BLaER1 (cell line): ENCODE data around the gene SBNO2.

ENCODE experiments used
- H3K27ac ChIP-seq: shearing (Covaris generic); formaldehyde crosslinking; 2 replicates; pipeline ENCODE4 v1.8.1; 2022
- H3K27me3 ChIP-seq: shearing (Covaris generic); formaldehyde crosslinking; 2 replicates; pipeline ENCODE4 v1.8.1; 2022
- H3K36me3 ChIP-seq: shearing (Covaris generic); formaldehyde crosslinking; 2 replicates; pipeline ENCODE4 v1.8.1; 2022
- H3K4me1 ChIP-seq: shearing (Covaris generic); formaldehyde crosslinking; 2 replicates; pipeline ENCODE4 v1.8.1; 2022
- H3K4me2 ChIP-seq: shearing (Covaris generic); formaldehyde crosslinking; 2 replicates; pipeline ENCODE4 v1.8.1; 2022
- H3K4me3 ChIP-seq: shearing (Covaris generic); formaldehyde crosslinking; 2 replicates; pipeline ENCODE4 v1.8.1; 2022
- H3K9ac ChIP-seq: shearing (Covaris generic); formaldehyde crosslinking; 2 replicates; pipeline ENCODE4 v1.8.1; 2022
- H3K9me3 ChIP-seq: shearing (Covaris generic); formaldehyde crosslinking; 2 replicates; pipeline ENCODE4 v1.8.1; 2022
- H4K20me1 ChIP-seq: shearing (Covaris generic); formaldehyde crosslinking; 2 replicates; pipeline ENCODE4 v1.8.1; 2022
- Cebpa-rat ChIP-seq: shearing (Covaris generic); IDR thresholded peaks from 2 replicates; pipeline ENCODE4 v1.8.1; 2022

Gene SBNO2

DNA sequence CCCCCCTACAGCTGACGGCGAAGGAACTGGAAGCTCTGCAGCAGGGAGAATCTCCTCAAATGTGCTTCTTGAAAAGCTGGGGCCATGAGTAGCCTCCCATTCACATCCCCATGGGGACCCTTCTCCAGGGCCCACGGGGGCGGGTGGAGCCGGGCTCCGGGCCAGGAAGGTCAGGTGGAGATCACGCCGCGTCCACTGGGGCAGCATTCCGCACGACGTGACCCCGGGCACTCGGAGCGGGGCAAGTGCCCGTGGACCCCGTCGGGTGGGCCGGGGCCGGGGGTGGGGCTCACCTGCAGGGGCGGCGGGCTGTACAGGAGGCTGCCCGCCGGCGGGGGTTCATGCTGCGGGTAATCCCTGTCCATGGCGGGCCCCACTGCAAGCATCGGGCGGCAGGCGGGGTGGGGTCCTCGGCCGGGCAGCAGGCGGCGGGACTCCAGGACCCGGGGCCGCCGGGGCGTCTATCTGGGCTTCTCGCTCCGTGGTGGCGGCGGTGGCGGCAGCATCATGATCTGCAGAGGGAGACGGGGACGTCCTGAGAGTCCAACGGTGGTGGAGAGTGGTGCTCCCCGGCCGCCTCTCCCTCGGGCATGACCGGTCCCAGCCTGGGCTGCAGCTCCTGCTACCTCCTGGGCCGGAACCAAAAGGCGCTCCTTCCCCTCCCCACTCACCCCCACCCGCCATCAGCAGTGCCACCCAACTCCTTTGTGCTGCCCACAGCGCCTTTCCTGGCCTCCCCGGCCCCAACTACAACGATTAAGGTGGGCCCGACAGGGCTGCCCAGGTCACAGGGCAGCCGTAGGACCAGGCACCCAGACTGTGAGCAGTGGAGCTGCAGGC, 20.0 kb downstream of the SBNO2 start:
- peaks cover 83% of the 10 kb centered on the region for H3K36me3 ChIP-seq
- peaks cover 95% of the 10 kb centered on the region for H4K20me1 ChIP-seq
- no peak for TF ChIP-seq Cebpa-rat
- no peak overlapping the region for H3K27ac ChIP-seq
- no peaks in the 10 kb centered on the region for H3K27me3 ChIP-seq
- no peak overlapping the region for H3K4me2 ChIP-seq
- no peak overlapping the region for H3K4me3 ChIP-seq
- H3K9ac ChIP-seq: no peak overlapping the region
- peaks cover 27% of the 10 kb centered on the region for H3K4me1 ChIP-seq
- no peaks in the 10 kb centered on the region for H3K9me3 ChIP-seq

DNA sequence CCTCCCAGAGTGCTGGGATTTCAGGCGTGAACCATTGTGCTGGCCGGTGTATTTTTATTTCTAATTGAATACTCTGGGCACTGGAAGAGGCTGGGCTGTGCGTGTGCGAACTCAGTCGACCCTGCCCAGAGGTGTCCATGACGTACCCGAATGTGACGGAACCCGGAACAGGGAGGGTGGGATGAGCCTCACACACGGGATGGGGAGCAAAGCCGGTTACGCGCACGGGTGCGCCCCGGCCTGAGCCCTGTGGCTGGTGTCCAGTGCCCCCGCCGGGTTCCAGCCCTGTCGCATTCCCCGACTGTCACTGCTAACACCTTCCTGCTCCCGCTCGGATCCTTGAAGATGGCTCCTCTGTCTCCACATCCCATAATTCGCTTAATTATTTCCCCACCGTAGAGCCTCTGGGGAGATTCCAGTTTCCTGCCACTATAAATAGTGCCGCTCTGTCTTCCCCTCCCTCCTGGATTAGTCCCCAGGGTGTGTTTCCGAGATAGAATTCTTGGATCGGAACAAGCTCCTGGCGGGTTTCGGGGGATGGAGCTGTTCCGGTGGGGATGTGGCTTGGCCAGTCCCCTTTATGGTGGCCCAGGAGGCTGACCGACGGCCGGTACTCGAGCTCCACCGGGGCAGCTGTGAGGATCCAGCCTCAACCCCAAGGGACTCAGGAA, 22.0 kb downstream of the SBNO2 start:
- Histone ChIP-seq H3K27ac (no peak overlapping the region), H3K4me2 (no peak overlapping the region), H3K4me1 (peaks cover 8% of the 10 kb centered on the region), H4K20me1 (peaks cover 85% of the 10 kb centered on the region), H3K4me3 (no peak overlapping the region), H3K9ac (no peak overlapping the region), H3K9me3 (no peaks in the 10 kb centered on the region), H3K36me3 (peaks cover 83% of the 10 kb centered on the region), H3K27me3 (no peaks in the 10 kb centered on the region)
- no peak for TF ChIP-seq Cebpa-rat

- H3K9ac ChIP-seq: no peak overlapping the region
- H3K4me3 ChIP-seq: no peak overlapping the region
- H3K27ac ChIP-seq: no peak overlapping the region
- no peak for TF ChIP-seq Cebpa-rat
- peaks cover 86% of the 10 kb centered on the region for H3K36me3 ChIP-seq
- no peaks in the 10 kb centered on the region for H3K4me1 ChIP-seq
- peaks cover 81% of the 10 kb centered on the region for H4K20me1 ChIP-seq
- H3K4me2 ChIP-seq: no peak overlapping the region
- no peaks in the 10 kb centered on the region for H3K9me3 ChIP-seq
- no peaks in the 10 kb centered on the region for H3K27me3 ChIP-seq
Measured at GRCh38 chr19:1151037-1151724, 22.9 kb downstream of the SBNO2 start.

GRCh38 chr19:1150333-1151036, 23.6 kb downstream of the SBNO2 start:
- Histone ChIP-seq H3K27me3 (no peaks in the 10 kb centered on the region), H3K4me2 (no peak overlapping the region), H3K4me3 (no peak overlapping the region), H3K9me3 (no peaks in the 10 kb centered on the region), H3K4me1 (no peaks in the 10 kb centered on the region), H3K9ac (no peak overlapping the region), H4K20me1 (peaks cover 81% of the 10 kb centered on the region), H3K27ac (no peak overlapping the region), H3K36me3 (peaks cover 86% of the 10 kb centered on the region)
- no peak for TF ChIP-seq Cebpa-rat

DNA sequence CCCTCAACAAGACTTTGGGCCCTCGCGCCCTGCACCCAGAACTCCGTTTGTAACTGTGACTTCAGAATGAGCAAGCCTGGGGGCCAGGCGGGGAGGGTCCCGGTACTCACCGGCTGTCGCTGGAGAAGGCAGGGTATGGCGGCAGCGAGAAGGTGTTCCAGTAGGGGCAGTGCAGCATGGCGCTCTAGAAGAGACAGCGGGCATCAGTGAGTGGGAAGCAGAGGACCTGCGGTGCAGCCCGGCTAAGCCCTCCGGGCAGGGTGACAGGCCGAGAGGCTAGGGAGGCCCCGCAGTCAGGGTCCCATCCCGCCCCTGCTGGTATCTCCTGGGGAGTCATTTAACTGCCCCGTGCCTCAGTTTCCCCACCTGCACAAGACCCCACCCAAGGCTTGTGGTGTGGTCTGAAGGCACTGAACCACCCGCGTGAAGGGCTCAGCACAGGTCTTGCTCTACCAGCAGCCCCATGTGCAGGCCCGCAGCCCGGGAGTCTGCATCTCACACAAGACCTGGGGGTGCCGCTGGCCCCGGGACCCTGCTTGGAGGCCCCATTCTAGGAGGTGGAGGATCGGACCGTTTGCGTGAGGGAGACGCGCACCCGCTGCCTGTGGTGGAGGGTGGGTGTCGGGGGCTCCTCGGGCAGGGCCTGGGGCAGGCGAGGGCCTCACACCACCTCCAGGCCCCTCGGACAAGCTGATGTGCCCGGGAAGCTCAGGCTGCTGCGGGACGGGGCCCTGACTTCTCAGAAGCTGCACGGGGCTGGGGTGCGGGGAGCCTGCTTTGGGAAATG, 24.6 kb downstream of the SBNO2 start:
- Histone ChIP-seq H3K9ac (no peak overlapping the region), H3K4me1 (no peaks in the 10 kb centered on the region), H3K27me3 (no peaks in the 10 kb centered on the region), H3K4me2 (no peak overlapping the region), H3K36me3 (peaks cover 83% of the 10 kb centered on the region), H3K9me3 (no peaks in the 10 kb centered on the region), H3K27ac (no peak overlapping the region), H4K20me1 (peaks cover 71% of the 10 kb centered on the region), H3K4me3 (no peak overlapping the region)
- no peak for TF ChIP-seq Cebpa-rat

- TF ChIP-seq Cebpa-rat: no peak
- no peak overlapping the region for H3K4me2 ChIP-seq
- no peaks in the 10 kb centered on the region for H3K4me1 ChIP-seq
- peaks cover 86% of the 10 kb centered on the region for H3K36me3 ChIP-seq
- no peaks in the 10 kb centered on the region for H3K27me3 ChIP-seq
- H3K9me3 ChIP-seq: peaks cover 3% of the 10 kb centered on the region; the same call in 1 of the 2 replicates
- H3K9ac ChIP-seq: no peak overlapping the region
- peaks cover 58% of the 10 kb centered on the region for H4K20me1 ChIP-seq
- no peak overlapping the region for H3K4me3 ChIP-seq
- no peak overlapping the region for H3K27ac ChIP-seq
Measured at GRCh38 chr19:1147934-1148549, 26.0 kb downstream of the SBNO2 start.

DNA sequence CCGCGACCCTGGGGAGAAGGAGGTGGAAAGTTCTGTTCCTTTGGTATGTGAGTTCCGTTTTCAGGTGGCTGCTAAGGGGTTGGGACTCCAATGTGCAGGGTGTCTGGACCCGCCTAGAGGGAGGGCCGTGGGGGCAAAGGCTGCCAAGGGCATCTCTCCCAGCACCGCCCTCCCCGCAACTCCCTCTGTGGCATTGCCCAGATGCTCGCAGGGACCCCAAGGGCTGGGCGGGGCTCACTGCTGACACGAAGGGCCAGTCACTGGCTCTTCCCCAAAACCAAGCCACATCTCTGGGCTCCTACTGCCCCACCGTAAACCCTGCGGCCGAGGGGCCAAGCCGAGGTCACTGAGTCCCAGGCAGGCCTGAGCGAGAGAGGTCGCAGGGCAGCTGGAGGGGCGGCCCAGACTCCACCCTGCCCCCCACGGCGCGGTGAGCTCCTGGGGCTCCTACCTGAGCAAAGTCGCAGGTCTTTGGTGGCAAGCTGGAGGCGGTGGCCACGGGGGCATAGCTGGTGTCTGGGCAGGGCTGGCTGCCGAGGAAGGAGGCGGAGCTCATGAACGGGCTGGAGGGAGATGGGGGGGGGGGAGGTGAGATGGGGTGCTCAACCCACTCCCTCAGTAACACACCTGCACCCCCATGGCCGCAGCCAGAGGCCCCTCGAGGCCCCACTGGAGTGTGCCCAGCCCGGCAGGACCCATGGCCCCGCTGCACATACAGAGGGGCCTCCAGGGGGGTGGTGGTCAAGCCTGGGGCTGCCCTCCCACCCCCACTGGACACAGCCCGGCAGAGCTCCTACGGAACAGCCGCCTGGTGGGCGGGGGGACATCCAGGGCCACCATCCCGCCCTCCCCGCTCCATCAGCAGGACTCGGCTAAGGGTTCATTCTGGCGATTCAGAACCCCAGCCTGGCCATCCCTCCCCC, 26.9 kb downstream of the SBNO2 start:
- Histone ChIP-seq H3K4me3 (no peak overlapping the region), H3K4me2 (no peak overlapping the region), H3K36me3 (peaks cover 86% of the 10 kb centered on the region), H3K9ac (no peak overlapping the region), H3K27me3 (no peaks in the 10 kb centered on the region), H3K4me1 (no peaks in the 10 kb centered on the region), H3K27ac (no peak overlapping the region), H4K20me1 (peaks cover 50% of the 10 kb centered on the region), H3K9me3 (peaks cover 12% of the 10 kb centered on the region; the same call in 1 of the 2 replicates)
- TF ChIP-seq Cebpa-rat: no peak

DNA sequence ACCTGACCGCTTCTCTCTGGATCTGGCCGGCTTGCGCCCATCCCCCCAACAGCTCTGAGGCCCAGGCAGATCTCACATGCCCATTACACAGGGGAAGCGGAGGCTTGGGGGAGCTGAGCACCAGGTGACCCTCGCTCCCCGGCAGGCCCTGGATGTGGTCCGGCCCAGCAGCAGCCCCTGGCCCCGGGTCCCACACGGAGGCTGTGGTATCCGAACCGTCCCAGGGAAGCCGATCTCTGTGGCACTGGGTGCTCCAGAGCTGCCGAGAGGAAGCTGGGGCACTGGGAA, 27.7 kb downstream of the SBNO2 start:
- Histone ChIP-seq H3K9ac (no peak overlapping the region), H3K4me3 (no peak overlapping the region), H3K4me1 (no peaks in the 10 kb centered on the region), H3K9me3 (peaks cover 14% of the 10 kb centered on the region; the same call in 1 of the 2 replicates), H3K36me3 (peaks cover 86% of the 10 kb centered on the region), H3K4me2 (no peak overlapping the region), H3K27ac (no peak overlapping the region), H3K27me3 (no peaks in the 10 kb centered on the region), H4K20me1 (peaks cover 44% of the 10 kb centered on the region)
- no peak for TF ChIP-seq Cebpa-rat
